Glomerular visceral epithelial cell (primary cell): ENCODE measurements around the gene SYN1.
A peak's percentile ranks its signal among the peaks of the same experiment; 100 is the strongest.

Source experiments
- DNase-seq: peaks from one replicate; pipeline ENCODE4 v3.0.0-alpha.2; 2016; ENCODE audit errors: extremely low spot score

The SYN1 gene

GRCh38 chrX:47597222-47597621 lies 22.4 kb downstream of the SYN1 start:
- DNase-seq, result no peak

- no peak for DNase-seq
Measured at GRCh38 chrX:47596256-47596655, 23.4 kb downstream of the SYN1 start.

GRCh38 chrX:47595716-47596251 lies 23.9 kb downstream of the SYN1 start:
- no peak for DNase-seq

DNA sequence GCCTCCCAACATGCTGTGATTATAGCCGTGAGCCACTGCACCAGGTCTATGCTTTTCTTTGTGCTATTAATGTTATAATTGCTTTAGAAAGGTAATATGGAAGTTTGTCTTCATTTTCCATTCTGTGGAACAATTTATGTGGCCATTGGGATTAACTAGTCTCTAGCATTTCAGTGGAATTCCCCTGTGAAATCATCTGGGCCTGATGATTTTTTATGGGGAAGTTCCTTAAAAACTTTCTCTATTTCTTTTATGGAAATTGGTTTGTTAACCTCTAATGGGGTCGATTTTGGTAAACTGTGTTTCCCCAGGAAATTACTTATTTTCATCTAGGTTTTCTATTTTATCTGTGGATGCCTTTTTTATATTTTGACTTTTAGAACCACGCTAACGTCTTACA lies 26.1 kb downstream of the SYN1 start:
- DNase-seq, result no peak

- no peak for DNase-seq
Measured at GRCh38 chrX:47590984-47591383, 28.7 kb downstream of the SYN1 start.

GRCh38 chrX:47587906-47588735 lies 31.5 kb downstream of the SYN1 start:
- no peak for DNase-seq

DNA sequence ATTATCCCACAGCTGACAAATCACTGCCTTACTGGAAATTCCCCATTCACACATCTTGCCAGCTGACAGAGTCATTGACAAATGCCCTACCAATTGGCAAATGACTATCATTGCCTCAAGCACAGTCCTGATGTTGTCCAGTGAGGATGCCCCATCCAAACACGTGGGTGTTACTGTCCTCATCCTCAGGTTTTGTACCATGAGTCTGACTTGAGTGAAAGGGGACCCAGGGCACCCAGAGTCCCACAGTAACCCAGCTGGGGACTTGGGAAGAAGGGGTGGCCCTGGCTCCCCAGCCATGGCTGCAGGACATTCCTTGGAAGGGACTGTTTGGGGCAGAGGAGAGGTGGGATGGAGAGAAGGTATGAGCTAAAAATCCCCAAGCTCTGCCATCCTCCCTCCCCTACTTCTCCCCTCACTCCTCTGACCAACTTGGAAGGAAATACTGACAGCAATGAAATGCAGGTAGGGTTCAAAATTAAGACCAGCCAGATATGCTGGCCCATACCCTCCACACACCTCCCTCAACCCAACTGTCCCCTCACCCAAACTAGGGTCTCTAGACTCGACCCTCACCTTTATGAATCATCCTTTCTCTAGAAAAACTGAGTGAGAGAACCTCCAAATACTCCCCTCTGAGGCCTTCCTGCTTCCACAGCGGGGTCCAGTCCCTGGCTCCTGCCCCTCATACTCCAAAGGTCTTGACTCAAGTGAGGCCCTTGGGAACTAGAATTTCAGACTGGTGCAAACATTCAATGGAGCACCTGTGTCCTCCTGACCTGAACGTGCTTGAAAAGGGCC lies 32.4 kb downstream of the SYN1 start:
- no peak for DNase-seq

DNA sequence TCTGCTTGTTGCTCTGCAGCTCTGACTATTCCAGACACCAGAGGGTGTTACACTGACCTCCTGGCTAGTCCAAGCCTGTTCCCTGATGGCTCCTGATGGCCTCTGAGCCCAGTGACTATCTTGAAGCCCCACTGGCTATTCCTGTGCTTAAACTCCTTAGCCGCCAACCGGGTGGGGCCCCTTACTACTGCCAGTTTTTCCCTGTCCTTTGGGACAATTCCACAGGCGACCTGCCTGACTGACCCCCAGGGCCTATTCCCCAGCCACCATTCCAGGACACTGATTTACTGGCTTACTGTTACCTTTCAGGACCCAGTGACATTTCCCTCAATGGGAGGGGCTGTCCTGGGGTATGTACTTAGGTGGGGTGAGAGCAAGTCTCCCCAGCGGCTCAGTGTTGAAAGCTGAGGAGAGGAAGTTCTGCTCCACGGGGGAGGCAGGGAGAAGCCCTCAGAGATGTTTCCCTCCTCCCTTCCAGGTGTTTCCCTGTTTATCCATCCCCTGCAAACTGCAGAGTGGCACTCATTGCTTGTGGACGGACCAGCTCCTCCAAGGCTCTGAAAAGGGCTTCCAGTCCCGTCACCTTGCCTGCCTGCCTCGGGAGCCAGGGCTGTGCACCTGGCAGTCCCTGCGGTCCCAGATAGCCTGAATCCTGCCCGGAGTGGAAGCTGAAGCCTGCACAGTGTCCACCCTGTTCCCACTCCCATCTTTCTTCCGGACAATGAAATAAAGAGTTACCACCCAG lies 33.4 kb downstream of the SYN1 start:
- no peak for DNase-seq

GRCh38 chrX:47585273-47585672 lies 34.4 kb downstream of the SYN1 start:
- no peak for DNase-seq

- no peak for DNase-seq
Measured at GRCh38 chrX:47584714-47585113, 34.9 kb downstream of the SYN1 start.

GRCh38 chrX:47583240-47583861 lies 36.3 kb downstream of the SYN1 start:
- no peak for DNase-seq

GRCh38 chrX:47581731-47582647 lies 37.7 kb downstream of the SYN1 start, which contains the start of gene TIMP1:
TIMP1 (plus strand) TSS chrX:47582436; CDS start chrX:47583416, 980 bp downstream.
- peak; percentile 87 for DNase-seq

DNA sequence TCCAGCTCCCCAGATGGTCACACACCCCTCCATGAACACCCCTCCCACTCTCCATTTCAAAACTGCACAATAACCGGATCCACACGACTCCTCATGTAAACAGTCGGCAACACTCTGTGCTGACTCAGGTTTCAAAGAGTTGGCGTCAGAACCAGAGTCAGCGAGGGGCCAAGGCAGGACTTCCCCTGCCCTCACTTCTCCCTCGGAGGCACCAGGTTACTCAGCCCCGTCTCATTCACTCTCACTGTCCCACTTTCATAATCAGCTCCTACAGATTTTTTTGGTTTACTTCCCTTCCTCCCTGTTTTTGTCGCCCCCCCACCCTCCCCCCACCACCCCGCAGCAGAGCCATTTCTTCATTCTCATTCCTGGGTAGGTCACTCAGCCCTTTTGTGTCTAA lies 40.1 kb downstream of the SYN1 start:
- DNase-seq, result no peak

GRCh38 chrX:47578692-47579091 lies 41.0 kb downstream of the SYN1 start:
- no peak for DNase-seq

DNA sequence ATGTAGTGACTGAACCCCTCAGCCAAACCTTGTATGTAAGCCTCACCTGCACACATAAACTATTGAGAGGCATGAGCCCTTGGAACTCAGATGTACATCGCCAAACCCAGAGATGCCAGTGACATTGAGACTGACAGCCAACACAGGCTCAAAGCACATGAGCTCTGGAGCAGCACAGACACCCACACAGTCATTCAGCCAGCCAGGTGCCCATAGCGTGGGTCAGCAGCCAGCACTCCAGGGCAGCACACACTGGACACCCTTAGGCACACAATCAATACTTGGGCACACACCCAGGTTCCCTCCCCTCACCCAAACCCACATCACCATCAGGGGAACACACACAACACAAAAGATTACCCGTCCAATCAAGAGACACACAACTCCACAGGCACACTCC lies 41.8 kb downstream of the SYN1 start:
- no peak for DNase-seq

GRCh38 chrX:47577424-47577823 lies 42.2 kb downstream of the SYN1 start:
- DNase-seq, result no peak

- no peak for DNase-seq
Measured at GRCh38 chrX:47576021-47576898, 43.4 kb downstream of the SYN1 start.

DNA sequence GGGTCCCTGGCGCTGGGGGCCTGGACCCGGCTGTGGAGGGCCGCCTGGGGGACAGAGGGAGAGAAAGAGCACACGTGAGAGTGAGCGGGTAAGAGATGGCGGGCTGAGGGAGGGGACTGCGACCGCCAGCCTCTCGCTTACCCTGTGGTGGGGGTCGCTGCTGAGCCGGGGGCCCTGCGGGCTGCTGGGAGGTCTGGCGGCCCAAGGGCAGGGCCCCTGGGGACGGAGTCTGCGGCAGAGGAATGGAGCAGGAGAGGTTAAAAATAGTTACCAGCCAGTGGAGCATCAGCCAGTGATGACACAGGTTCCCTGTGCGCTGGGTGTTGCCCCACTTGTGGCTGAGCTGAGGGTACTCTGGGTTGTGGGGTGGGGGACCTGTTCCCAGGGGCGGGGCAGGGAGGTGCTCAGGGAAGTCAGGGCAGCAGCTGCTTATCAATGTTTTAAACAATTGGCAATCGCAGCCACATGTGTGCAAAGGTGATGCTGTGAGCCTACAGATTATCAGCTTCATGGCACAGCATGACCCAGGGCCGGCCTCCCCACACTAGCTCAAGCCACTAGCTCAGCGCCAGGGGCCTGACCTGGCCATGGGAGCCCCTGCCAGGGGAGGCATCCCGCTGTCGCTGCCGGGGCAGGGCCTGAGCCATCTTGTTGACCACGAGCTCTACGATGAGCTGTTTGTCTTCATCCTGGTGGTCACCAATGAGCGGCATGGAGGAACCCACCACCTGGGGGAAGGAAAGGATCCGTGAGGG lies 44.9 kb downstream of the SYN1 start:
- no peak for DNase-seq

GRCh38 chrX:47574076-47574546 lies 45.5 kb downstream of the SYN1 start:
- DNase-seq, result no peak
